Mononuclear cell (primary cell): Measurements from ENCODE around the gene PCNT. TPM values are rescaled to one million over a fixed set of nuclear protein-coding genes. Genes with fewer than 3 reads are reported as not detected.
"Not testable (repeated sequence)": the region's sequence is repeated elsewhere in the genome, so short reads cannot be mapped to it uniquely, and the experiment has no call there.

Source experiments
- H3K27me3 ChIP-seq: 2 replicates; pipeline ENCODE4 v1.6.0; 2011; ENCODE audit warnings: low read length, control low read depth; ENCODE audit not compliant: insufficient read depth
- H3K4me1 ChIP-seq: 2 replicates; pipeline ENCODE4 v1.5.1; 2011; ENCODE audit warnings: mild to moderate bottlenecking, low read length, control low read depth; ENCODE audit not compliant: insufficient read depth
- H3K4me3 ChIP-seq: 2 replicates; pipeline ENCODE4 v1.5.1; 2011; ENCODE audit warnings: mild to moderate bottlenecking, low read length, moderate library complexity
- H3K9me3 ChIP-seq: 2 replicates; pipeline ENCODE4 v1.5.1; 2011; ENCODE audit warnings: low read depth, mild to moderate bottlenecking, control low read depth, low read length
- total RNA-seq: library from RNA; depleted of rRNA; stranded (reverse); fragments of >200 nt; gene quantifications from one replicate; pipeline ENCODE4 v1.2.3, GENCODE V29; 2012

PCNT gene
- total RNA-seq, 1 donor = 27.9 TPM

DNA sequence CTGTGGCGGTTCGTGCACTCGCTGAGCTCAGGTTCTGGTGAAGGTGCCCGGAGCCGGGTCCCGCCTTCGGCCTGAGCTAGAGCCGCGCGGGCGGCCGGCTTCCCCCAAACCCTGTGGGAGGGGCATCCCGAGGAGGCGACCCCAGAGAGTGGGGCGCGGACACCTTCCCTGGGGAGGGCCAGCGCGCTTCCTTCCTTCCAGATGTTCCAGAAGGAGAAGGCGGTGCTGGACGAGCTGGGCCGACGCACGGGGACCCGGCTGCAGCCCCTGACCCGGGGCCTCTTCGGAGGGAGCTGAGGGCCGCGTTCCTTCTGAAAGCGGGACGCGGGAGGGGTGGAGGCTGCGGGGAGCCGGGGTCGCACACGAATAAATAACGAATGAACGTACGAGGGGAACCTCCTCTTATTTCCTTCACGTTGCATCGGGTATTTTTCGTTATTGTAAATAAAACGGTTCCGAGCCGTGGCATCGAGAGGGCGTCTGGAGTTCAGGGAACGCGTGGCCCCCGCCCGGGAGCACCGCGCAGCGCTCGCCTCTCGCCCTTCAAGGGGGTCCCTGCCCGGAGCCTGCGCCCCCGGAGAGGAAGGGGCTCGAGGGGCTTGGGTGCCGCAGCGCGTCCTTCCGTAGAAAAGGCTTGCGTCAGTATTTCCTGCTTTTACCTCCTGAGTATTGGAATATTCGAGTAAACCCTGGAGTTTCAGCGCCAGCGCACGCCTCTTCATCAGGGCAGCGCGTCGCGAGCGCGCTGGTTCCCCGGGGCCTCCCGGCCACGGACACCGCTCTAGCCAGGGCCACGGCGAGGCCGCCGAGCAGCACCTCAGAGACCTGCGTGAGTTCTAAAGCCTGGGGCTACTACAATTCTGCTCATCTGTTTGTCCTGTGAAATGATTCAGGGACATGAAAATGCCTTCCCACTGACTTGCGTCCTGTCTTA lies 26.4 kb upstream of the PCNT start:
- no peaks in the 10 kb centered on the region for H3K9me3 ChIP-seq
- peaks cover 14% of the 10 kb centered on the region for H3K4me1 ChIP-seq
- peak overlapping the region; percentile 30 for H3K4me3 ChIP-seq
- no peaks in the 10 kb centered on the region for H3K27me3 ChIP-seq

DNA sequence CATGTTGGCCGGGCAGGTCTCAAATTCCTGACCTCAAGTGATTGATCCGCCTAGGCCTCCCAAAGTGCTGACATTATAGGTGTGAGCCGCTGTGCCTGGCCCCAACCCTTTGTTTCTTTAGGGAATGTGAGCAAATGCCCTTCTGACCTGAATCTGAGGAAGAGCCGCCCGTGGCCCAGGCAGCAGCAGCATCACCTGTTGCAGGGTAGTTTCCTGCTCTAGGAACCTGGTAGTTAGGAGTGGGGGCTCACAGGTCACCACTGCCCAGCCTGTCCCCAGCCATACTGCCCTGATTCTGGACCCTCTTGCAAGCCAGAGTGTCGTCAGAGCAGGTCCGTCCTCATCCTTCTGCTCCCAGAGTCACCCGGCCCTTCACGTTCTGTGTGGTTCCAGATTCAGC lies 24.8 kb upstream of the PCNT start:
- peaks cover 14% of the 10 kb centered on the region for H3K4me1 ChIP-seq
- no peaks in the 10 kb centered on the region for H3K27me3 ChIP-seq
- H3K4me3 ChIP-seq = no peak overlapping the region
- no peaks in the 10 kb centered on the region for H3K9me3 ChIP-seq

GRCh38 chr21:46301759-46302158 lies 22.2 kb upstream of the PCNT start:
- Histone ChIP-seq H3K9me3 (no peaks in the 10 kb centered on the region), H3K4me1 (peaks cover 10% of the 10 kb centered on the region), H3K27me3 (no peaks in the 10 kb centered on the region), H3K4me3 (no peak overlapping the region)

GRCh38 chr21:46304437-46304836 lies 19.5 kb upstream of the PCNT start:
- H3K27me3 ChIP-seq = no peaks in the 10 kb centered on the region
- H3K4me1 ChIP-seq = no peaks in the 10 kb centered on the region
- no peak overlapping the region for H3K4me3 ChIP-seq
- H3K9me3 ChIP-seq = no peaks in the 10 kb centered on the region

- Histone ChIP-seq H3K4me3 (no peak overlapping the region), H3K9me3 (no peaks in the 10 kb centered on the region), H3K27me3 (no peaks in the 10 kb centered on the region), H3K4me1 (no peaks in the 10 kb centered on the region)
These were observed 19.0 kb upstream of the PCNT start for GRCh38 chr21:46304955-46305354.

- Histone ChIP-seq H3K27me3 (no peaks in the 10 kb centered on the region), H3K9me3 (no peaks in the 10 kb centered on the region)
These were observed 16.3 kb upstream of the PCNT start for GRCh38 chr21:46307625-46308024.

DNA sequence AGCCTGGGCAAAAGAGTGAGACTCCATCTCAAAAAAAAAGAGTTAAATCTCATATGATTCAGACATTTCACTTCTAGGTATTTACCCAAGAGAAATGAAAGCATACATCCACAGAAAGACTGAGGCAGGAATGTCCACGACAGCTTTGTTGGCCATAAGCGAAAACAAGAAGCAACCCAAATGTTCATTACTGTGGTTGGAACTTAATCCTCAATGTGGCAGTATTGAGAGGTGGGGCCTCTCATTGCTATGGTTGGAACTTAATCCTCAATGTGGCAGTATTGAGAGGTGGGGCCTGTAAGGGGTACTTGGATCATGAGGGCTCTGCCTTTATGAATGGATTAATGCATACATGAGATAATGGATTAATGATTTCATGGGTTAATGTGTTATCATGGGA lies 15.5 kb upstream of the PCNT start:
- Histone ChIP-seq H3K9me3 (no peaks in the 10 kb centered on the region), H3K27me3 (no peaks in the 10 kb centered on the region), H3K4me3 (no peak overlapping the region), H3K4me1 (no peaks in the 10 kb centered on the region)

More at GRCh38 chr21:46307625-46308024, 16.3 kb upstream of the PCNT start:
- Histone ChIP-seq H3K4me3 (no peak overlapping the region), H3K4me1 (no peaks in the 10 kb centered on the region)

- H3K27me3 ChIP-seq, H3K9me3 ChIP-seq, H3K4me1 ChIP-seq, H3K4me3 ChIP-seq: not testable (repeated sequence)
These were observed 13.7 kb upstream of the PCNT start for GRCh38 chr21:46310260-46310659.

DNA sequence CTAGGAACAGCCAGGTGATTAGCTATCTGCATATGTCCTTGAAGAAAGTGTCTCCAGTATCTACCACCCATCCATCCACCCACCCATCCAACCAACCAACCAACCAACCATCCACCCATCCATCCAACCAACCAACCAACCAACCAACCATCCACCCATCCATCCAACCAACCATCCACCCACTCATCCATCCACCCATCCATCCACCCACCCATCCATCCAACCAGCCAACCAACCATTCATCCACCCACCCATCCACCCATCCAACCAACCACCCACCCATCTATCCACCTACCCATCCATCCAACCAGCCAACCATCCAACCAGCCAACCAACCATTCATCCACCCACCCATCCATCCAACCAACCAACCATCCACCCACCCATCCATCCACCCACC lies 12.4 kb upstream of the PCNT start:
- H3K4me1 ChIP-seq = no peaks in the 10 kb centered on the region

DNA sequence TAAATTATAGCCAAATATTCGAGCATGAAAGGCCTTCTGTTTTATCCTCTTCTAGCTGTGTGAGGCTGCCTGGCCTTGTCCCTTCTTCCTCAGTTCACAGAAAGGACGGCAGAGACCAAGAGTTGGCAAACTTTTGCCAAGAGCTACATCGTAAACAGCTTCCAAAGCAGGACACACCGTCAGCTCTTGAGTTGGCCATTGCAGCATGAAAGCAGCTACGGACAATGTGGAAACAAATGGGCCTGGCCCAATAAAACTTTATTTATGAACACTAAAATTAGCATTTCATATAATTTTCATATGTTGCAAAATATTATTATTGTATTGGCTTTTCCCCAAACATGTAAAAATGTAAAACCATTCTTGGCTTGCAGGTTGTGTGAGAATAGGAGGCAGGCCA lies 11.0 kb upstream of the PCNT start:
- no peaks in the 10 kb centered on the region for H3K4me1 ChIP-seq
- H3K9me3 ChIP-seq = no peaks in the 10 kb centered on the region
- no peaks in the 10 kb centered on the region for H3K27me3 ChIP-seq
- no peak overlapping the region for H3K4me3 ChIP-seq

More for the DNA sequence above, 12.4 kb upstream of the PCNT start:
- Histone ChIP-seq H3K4me3 (no peak overlapping the region), H3K27me3 (no peaks in the 10 kb centered on the region), H3K9me3 (no peaks in the 10 kb centered on the region)

GRCh38 chr21:46314441-46315020 lies 9.4 kb upstream of the PCNT start:
- Histone ChIP-seq H3K9me3 (no peaks in the 10 kb centered on the region), H3K27me3 (no peaks in the 10 kb centered on the region), H3K4me1 (no peaks in the 10 kb centered on the region), H3K4me3 (no peak overlapping the region)

DNA sequence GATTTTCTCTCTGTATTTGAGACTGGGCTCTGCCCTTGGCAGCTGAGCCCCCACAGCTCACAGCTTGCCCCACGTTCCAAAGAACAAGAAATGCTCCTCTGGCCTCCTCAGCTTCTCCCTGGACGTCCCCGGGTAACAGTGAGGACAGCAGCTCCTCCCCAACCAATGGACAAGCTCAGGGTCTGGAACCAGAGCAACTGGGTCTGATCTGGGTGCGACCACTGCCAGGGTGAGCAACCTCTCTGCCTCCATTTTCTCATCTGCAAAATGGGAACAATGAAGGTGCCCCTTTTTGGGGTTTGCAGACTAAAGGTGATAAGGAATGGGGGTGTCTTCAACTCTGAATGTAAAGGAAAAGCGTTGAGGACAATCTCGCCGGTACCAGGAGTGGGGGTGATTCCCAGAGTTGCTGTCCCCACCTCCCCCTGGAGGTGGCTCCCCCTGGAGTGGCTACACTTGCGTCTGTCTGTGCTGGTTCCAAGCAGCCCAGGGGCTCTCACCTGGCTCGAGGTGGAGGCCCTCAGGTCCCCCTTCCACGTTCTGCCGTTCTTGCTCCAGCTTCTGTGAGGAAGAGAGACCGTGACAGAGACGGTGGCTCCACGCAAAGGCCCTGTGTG lies 7.1 kb upstream of the PCNT start:
- peaks cover 22% of the 10 kb centered on the region for H3K4me1 ChIP-seq
- H3K27me3 ChIP-seq = no peaks in the 10 kb centered on the region
- H3K4me3 ChIP-seq = no peak overlapping the region
- no peaks in the 10 kb centered on the region for H3K9me3 ChIP-seq

DNA sequence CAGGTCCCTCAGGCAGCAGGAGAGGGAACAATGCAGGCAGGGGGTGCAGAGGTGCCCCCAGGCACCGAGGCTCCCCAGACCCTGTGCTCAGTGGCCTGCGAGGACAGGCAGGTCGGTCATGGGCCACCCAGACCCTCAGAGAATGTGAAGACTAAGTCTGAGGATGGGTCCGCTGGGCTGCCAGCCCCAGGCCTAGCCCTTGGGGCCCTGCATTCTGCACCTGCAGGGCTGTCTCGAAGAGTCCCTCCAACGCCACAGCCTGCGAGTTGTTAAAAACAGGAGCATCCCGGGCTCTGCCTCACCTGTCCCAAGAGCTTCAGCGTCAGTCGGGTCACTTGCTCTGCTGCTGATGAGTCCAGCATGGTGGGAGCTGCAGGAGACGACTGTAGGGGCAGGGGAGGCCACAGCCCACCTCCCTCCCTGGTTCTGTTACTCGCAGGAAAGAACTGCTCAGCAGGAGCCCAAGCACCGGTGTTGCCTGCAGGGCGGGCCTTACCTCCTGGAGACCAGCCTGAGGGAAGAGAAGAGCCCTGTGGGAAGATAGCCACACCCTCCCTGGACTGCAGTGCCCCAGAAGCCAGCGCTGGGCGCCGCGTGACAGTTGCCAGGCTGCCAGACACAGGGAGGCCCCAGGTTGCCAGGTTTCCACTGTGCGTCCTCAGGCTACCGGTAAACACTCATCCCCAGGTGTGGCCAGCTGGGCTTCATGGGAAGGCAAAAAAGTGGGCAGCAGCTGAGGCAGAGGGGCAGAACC lies 6.1 kb upstream of the PCNT start:
- H3K27me3 ChIP-seq = no peaks in the 10 kb centered on the region
- H3K4me3 ChIP-seq = no peak overlapping the region
- peaks cover 32% of the 10 kb centered on the region for H3K4me1 ChIP-seq
- H3K9me3 ChIP-seq = no peaks in the 10 kb centered on the region

DNA sequence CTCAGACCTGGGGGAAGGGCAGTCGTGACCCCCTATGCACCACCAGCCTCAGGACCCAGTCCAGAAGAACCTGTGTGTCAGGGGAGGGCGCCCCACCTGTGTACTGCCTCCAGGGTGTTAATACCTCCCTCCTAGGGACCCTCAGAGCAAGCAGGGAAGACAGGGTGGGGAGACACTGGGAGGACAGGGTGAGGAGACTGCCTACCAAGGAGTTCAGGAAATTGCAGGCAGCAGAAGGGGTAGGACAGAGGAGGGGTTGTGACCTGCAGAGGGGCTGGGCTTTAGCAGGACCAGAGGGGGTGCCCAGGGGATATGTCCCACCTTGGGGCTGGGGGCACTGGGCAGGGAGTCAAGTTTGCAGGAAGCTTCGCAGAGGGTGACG lies 5.5 kb upstream of the PCNT start:
- H3K4me3 ChIP-seq = no peak overlapping the region
- H3K9me3 ChIP-seq = no peaks in the 10 kb centered on the region
- H3K27me3 ChIP-seq = no peaks in the 10 kb centered on the region
- H3K4me1 ChIP-seq = peaks cover 38% of the 10 kb centered on the region

DNA sequence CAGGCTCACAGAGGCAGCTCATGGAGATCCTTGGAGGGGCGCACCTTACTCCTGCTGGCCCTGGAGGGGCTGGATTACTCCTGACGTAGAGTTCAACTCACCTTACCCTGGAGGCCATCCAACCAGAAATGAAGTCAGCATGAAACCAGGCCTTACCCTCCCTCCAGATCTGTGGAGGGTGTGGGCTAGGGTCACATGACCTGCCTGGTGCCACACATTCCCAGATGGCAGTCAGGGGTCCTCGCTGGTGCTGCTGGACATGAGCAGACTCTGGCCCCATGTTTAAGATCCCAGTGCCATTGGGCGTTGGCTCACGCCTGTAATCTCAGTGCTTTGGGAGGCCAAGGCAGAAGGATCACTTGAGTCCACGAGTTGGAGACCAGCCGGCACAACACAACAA lies 4.8 kb upstream of the PCNT start:
- Histone ChIP-seq H3K9me3 (no peaks in the 10 kb centered on the region), H3K4me1 (peaks cover 39% of the 10 kb centered on the region), H3K27me3 (no peaks in the 10 kb centered on the region), H3K4me3 (no peak overlapping the region)
